Vagina (tissue), 2 donors: ENCODE measurements around the gene FOXA1. TPM values are rescaled to one million over a fixed set of nuclear protein-coding genes. Genes with fewer than 3 reads are reported as not detected.

ENCODE experiments used
- DNase-seq, 2 donors: peaks; one replicate each; pipeline ENCODE4 v3.0.0-alpha.2; 2017; ENCODE audit errors: extremely low spot score in 2 of 2
- H3K27ac ChIP-seq: fragments of 200-600 bp; sonication (generic); one replicate; pipeline ENCODE4 v1.5.1; 2019
- H3K27me3 ChIP-seq: fragments of 200-600 bp; sonication (generic); one replicate; pipeline ENCODE4 v1.5.1; 2019
- H3K36me3 ChIP-seq, 2 donors: fragments of 200-600 bp; sonication (generic); one replicate each; pipeline ENCODE4 v1.5.1; 2017 to 2019
- H3K4me1 ChIP-seq: fragments of 200-600 bp; sonication (generic); one replicate; pipeline ENCODE4 v1.5.1; 2019
- H3K4me3 ChIP-seq, 2 donors: fragments of 200-600 bp; sonication (generic); 1 replicate in 1 of 2; 2 replicates in 1 of 2; pipeline ENCODE4 v1.5.1; 2016 to 2019
- H3K9me3 ChIP-seq: fragments of 200-600 bp; sonication (generic); one replicate; pipeline ENCODE4 v1.5.1; 2019
- CTCF ChIP-seq, 3 experiments: fragments of 450-650 bp in 2 of 3; fragments of 200-600 bp in 1 of 3; sonication (generic) in 1 of 3; IDR thresholded peaks; one replicate each; pipeline ENCODE4 v1.5.1; 2017 to 2019; ENCODE audit warnings: antibody characterized with exemption in 3 of 3, mild to moderate bottlenecking in 2 of 3, moderate library complexity in 2 of 3
- POLR2A ChIP-seq, 2 donors: fragments of 450-650 bp; IDR thresholded peaks; one replicate each; pipeline ENCODE4 v1.6.1; 2017; ENCODE audit warnings: antibody characterized with exemption in 2 of 2, mild to moderate bottlenecking in 2 of 2, moderate library complexity in 2 of 2
- POLR2AphosphoS5 ChIP-seq, 2 donors: sonication (generic); formaldehyde crosslinking; IDR thresholded peaks; one replicate each; pipeline ENCODE4 v1.9.0; 2017; ENCODE audit warnings: antibody characterized with exemption in 2 of 2, mild to moderate bottlenecking in 2 of 2, low read depth in 1 of 2; ENCODE audit not compliant: insufficient read depth in 1 of 2
- intact Hi-C: fragments of 100-400 bp; cut with DNase I; formaldehyde crosslinking; loops from one replicate; pipeline ENCODE4 v1.15.1; 2023
- total RNA-seq: library from RNA; depleted of rRNA; stranded (reverse); fragments of >200 nt; gene quantifications from one replicate; pipeline ENCODE4 v1.2.3, GENCODE V29; 2016

Gene FOXA1
- total RNA-seq, result 11.5 TPM

GRCh38 chr14:37594971-37595808 is at the start of gene FOXA1, which contains the start of gene TTC6:
Gene FOXA1, minus strand, starts transcription at chr14:37595249. Its CDS starts 277 bp downstream, at chr14:37594972.
Gene TTC6, plus strand, starts transcription at chr14:37595629. Its CDS starts 26,436 bp downstream, at chr14:37622065.
- Histone ChIP-seq H3K36me3 (no peaks in the 10 kb centered on the region), H3K27ac (peak within 1 kb of the TSS; percentile 69), H3K4me1 (peaks cover 51% of the 10 kb centered on the region), H3K9me3 (no peaks in the 10 kb centered on the region), H3K27me3 (peaks cover 58% of the 10 kb centered on the region), H3K4me3 (peak within 1 kb of the TSS; percentile 43 to 44)
- intact Hi-C loops, result no loop called here
- no peak for DNase-seq
- TF ChIP-seq POLR2A (IDR thresholded peaks at IDR 0.05), result no peak
- no peak for TF ChIP-seq CTCF (IDR thresholded peaks at IDR 0.05)
- TF ChIP-seq POLR2AphosphoS5 (IDR thresholded peaks at IDR 0.05; ENCODE audit: insufficient read depth in 1 of 2, low read depth in 1 of 2), result no peak

GRCh38 chr14:37643701-37644100 is 48.7 kb upstream of the FOXA1 start:
- Histone ChIP-seq H3K36me3 (no peaks in the 10 kb centered on the region), H3K4me1 (no peaks in the 10 kb centered on the region), H3K27ac (no peak overlapping the region), H3K27me3 (no peaks in the 10 kb centered on the region), H3K4me3 (no peak overlapping the region), H3K9me3 (no peaks in the 10 kb centered on the region)
- no peak for TF ChIP-seq CTCF (IDR thresholded peaks at IDR 0.05)
- no peak for TF ChIP-seq POLR2A (IDR thresholded peaks at IDR 0.05)
- TF ChIP-seq POLR2AphosphoS5 (IDR thresholded peaks at IDR 0.05; ENCODE audit: insufficient read depth in 1 of 2, low read depth in 1 of 2), result no peak
- no peak for DNase-seq
- intact Hi-C loops, result no loop called here

- no peak overlapping the region for H3K4me3 ChIP-seq
- H3K4me1 ChIP-seq, result no peaks in the 10 kb centered on the region
- intact Hi-C loops, result no loop called here
- H3K27me3 ChIP-seq, result no peaks in the 10 kb centered on the region
- H3K9me3 ChIP-seq, result no peaks in the 10 kb centered on the region
- no peak for TF ChIP-seq CTCF (IDR thresholded peaks at IDR 0.05)
- no peak for TF ChIP-seq POLR2A (IDR thresholded peaks at IDR 0.05)
- TF ChIP-seq POLR2AphosphoS5 (IDR thresholded peaks at IDR 0.05; ENCODE audit: insufficient read depth in 1 of 2, low read depth in 1 of 2), result no peak
- no peaks in the 10 kb centered on the region for H3K36me3 ChIP-seq
- DNase-seq, result no peak
- H3K27ac ChIP-seq, result no peak overlapping the region
Observed at GRCh38 chr14:37642125-37642524, 47.1 kb upstream of the FOXA1 start.

GRCh38 chr14:37641117-37641516 is 46.1 kb upstream of the FOXA1 start:
- no peak for TF ChIP-seq POLR2AphosphoS5 (IDR thresholded peaks at IDR 0.05; ENCODE audit: insufficient read depth in 1 of 2, low read depth in 1 of 2)
- no peak for TF ChIP-seq POLR2A (IDR thresholded peaks at IDR 0.05)
- TF ChIP-seq CTCF (IDR thresholded peaks at IDR 0.05), result no peak

GRCh38 chr14:37638599-37638998 is 43.5 kb upstream of the FOXA1 start:
- intact Hi-C loops, result no loop called here
- DNase-seq, result no peak
- Histone ChIP-seq H3K36me3 (no peaks in the 10 kb centered on the region), H3K27ac (no peak overlapping the region), H3K4me1 (no peaks in the 10 kb centered on the region), H3K27me3 (no peaks in the 10 kb centered on the region), H3K4me3 (no peak overlapping the region), H3K9me3 (no peaks in the 10 kb centered on the region)
- no peak for TF ChIP-seq POLR2AphosphoS5 (IDR thresholded peaks at IDR 0.05; ENCODE audit: insufficient read depth in 1 of 2, low read depth in 1 of 2)

More at GRCh38 chr14:37641117-37641516, 46.1 kb upstream of the FOXA1 start:
- H3K27me3 ChIP-seq, result no peaks in the 10 kb centered on the region
- H3K9me3 ChIP-seq, result no peaks in the 10 kb centered on the region
- no peak overlapping the region for H3K27ac ChIP-seq
- no peak overlapping the region for H3K4me3 ChIP-seq
- intact Hi-C loops, result no loop called here
- no peaks in the 10 kb centered on the region for H3K4me1 ChIP-seq
- no peak for DNase-seq
- H3K36me3 ChIP-seq, result no peaks in the 10 kb centered on the region
